Activated T-cell treated with anti-CD3 and anti-CD28 coated beads, Interleukin-2, amount 50 U/mL, for 24 hours (primary cell): Measurements from ENCODE around the gene LEF1.
A peak's percentile ranks its signal among the peaks of the same experiment; 100 is the strongest.

Experiments
- DNase-seq: peaks from one replicate; pipeline ENCODE4 v3.0.0-alpha.2; 2020
- H3K27ac Mint-ChIP-seq: 2 replicates; pipeline ENCODE4 v1.8.0; 2020; ENCODE audit warnings: mild to moderate bottlenecking, mixed read lengths
- H3K27me3 Mint-ChIP-seq: 2 replicates; pipeline ENCODE4 v1.8.0; 2020; ENCODE audit warnings: mixed read lengths
- H3K36me3 Mint-ChIP-seq: 2 replicates; pipeline ENCODE4 v1.8.0; 2020; ENCODE audit warnings: low read depth, mixed read lengths
- H3K4me1 Mint-ChIP-seq: 2 replicates; pipeline ENCODE4 v1.8.0; 2020; ENCODE audit warnings: low read depth, mixed read lengths
- H3K4me3 Mint-ChIP-seq: 2 replicates; pipeline ENCODE4 v1.8.0; 2020; ENCODE audit warnings: mild to moderate bottlenecking, moderate library complexity, mixed read lengths
- H3K9me3 Mint-ChIP-seq: 2 replicates; pipeline ENCODE4 v1.8.0; 2020; ENCODE audit warnings: mixed read lengths

The LEF1 gene

GRCh38 chr4:108106186-108106585 lies 62.5 kb downstream of the LEF1 start:
- no peak for DNase-seq
- H3K4me1 Mint-ChIP-seq: peaks cover 89% of the 10 kb centered on the region
- no peaks in the 10 kb centered on the region for H3K27me3 Mint-ChIP-seq
- peak overlapping the region; percentile 69 for H3K4me3 Mint-ChIP-seq
- peaks cover 67% of the 10 kb centered on the region for H3K36me3 Mint-ChIP-seq
- H3K9me3 Mint-ChIP-seq: no peaks in the 10 kb centered on the region
- H3K27ac Mint-ChIP-seq: peak overlapping the region; percentile 97

DNA sequence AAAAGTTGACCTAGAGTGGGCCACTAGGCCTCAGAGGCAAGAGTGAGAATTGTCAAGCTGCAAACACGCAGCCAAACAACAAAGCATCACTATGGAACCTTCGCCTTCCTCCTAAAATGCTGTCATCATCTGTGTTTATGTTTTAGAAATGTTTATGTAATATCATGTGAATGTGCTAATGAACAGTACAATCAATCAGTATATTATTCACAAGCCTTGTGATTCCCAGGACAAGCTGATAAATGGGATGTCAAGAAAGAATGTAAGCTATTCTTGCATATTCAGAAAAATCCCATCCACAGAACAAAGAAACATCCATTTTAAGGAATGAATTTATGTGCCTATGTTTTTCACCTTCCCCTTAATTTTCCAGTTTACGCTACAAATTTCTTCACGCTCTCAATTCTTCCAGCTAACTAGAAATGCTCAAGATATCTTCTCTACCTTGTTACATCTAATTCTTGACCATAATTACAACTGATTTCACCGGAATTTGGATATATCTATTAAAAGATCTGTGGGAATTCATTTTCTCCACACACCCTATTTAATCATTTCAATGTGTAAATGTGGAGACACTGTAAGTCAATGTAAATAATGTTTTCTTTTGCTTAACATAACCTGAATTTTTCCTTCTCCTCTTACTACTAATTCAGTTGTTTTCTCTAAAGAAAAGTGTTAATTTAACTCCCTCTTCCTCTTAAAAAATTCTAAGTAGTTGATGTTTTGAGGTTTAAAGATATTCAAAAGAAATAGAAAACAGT lies 65.5 kb downstream of the LEF1 start:
- peak overlapping the region; percentile 91 for H3K27ac Mint-ChIP-seq
- no peak for DNase-seq
- peaks cover 85% of the 10 kb centered on the region for H3K4me1 Mint-ChIP-seq
- peaks cover 57% of the 10 kb centered on the region for H3K36me3 Mint-ChIP-seq
- H3K9me3 Mint-ChIP-seq: no peaks in the 10 kb centered on the region
- H3K27me3 Mint-ChIP-seq: no peaks in the 10 kb centered on the region
- no peak overlapping the region for H3K4me3 Mint-ChIP-seq

GRCh38 chr4:108100827-108101226 lies 67.9 kb downstream of the LEF1 start:
- DNase-seq: no peak
- H3K27ac Mint-ChIP-seq: peak overlapping the region; percentile 91
- peak overlapping the region; percentile 24 for H3K4me3 Mint-ChIP-seq
- peaks cover 61% of the 10 kb centered on the region for H3K36me3 Mint-ChIP-seq
- H3K27me3 Mint-ChIP-seq: no peaks in the 10 kb centered on the region
- peaks cover 88% of the 10 kb centered on the region for H3K4me1 Mint-ChIP-seq
- no peaks in the 10 kb centered on the region for H3K9me3 Mint-ChIP-seq

DNA sequence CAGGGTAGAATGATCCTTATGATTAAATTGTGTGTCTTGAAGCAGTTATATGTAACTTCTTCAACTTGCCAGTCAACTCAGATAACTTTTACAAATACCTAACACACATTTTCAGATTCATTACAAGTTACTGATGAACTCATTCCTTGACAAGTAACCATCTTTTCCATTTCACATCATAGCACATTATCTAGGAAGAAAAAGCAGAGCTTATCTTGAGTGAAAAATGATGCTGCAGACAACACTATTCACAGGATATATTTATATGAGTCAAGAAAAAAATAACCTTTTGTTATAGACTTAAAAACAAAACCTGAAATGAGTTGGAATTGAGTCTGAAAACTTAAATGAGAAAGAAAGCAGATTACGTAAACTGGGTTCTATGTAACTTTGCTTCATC lies 68.9 kb downstream of the LEF1 start:
- no peaks in the 10 kb centered on the region for H3K9me3 Mint-ChIP-seq
- peaks cover 63% of the 10 kb centered on the region for H3K36me3 Mint-ChIP-seq
- H3K27me3 Mint-ChIP-seq: no peaks in the 10 kb centered on the region
- peak overlapping the region; percentile 90 for H3K27ac Mint-ChIP-seq
- DNase-seq: no peak
- no peak overlapping the region for H3K4me3 Mint-ChIP-seq
- peaks cover 93% of the 10 kb centered on the region for H3K4me1 Mint-ChIP-seq

- Mint-ChIP-seq H3K4me3 (peak overlapping the region; percentile 18), H3K27ac (peak overlapping the region; percentile 86), H3K4me1 (peaks cover 94% of the 10 kb centered on the region), H3K36me3 (peaks cover 66% of the 10 kb centered on the region), H3K9me3 (no peaks in the 10 kb centered on the region), H3K27me3 (no peaks in the 10 kb centered on the region)
- DNase-seq: no peak
Observed at GRCh38 chr4:108097990-108098553, 70.7 kb downstream of the LEF1 start.

DNA sequence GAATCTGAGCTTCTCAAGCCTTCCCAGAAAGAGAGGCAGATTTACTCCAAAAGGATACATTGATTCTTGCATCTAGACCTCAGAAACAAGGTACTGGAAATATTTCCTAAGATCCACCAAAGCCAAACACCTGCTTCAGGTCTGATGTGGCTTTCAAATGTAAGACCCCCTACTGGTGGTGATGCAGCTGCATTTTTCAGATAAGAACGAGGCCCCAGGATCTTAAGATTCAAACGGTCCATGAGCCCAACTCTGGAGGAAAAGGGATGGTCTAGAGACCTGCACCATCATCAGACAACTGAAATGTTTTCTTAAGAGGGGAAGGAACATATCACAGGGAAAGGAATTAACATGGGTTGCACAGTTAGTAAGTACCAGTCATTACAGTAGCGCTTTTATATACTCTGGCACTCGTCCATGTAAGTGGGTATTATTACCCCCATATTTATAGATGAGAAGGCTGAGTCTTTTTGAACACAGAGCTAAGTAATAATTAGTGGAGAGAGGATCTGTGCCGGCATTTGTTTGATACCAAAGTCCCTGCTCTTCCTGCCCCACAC lies 73.7 kb downstream of the LEF1 start:
- Mint-ChIP-seq H3K27ac (peak overlapping the region; percentile 86), H3K4me3 (no peak overlapping the region), H3K9me3 (no peaks in the 10 kb centered on the region), H3K36me3 (peaks cover 51% of the 10 kb centered on the region), H3K4me1 (peaks cover 86% of the 10 kb centered on the region), H3K27me3 (no peaks in the 10 kb centered on the region)
- DNase-seq: no peak

DNA sequence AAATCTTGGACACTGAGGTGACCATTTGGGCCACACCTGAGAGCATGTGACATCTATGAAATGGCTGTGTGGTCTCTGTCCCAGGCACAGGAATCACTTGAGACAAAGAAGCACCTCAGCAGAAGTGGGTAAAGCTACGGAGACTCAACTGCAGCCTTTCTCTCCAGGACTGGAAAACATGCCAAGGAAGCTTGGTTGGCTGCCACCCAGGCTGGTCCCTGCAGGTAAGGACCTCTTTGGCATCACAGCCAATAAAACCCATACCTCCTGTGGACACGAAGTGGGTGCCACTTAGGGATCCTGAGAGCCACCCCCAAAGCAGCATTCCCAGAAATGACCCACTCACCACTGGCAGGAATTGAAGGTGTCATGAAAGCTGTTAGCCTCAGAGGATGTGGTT lies 74.6 kb downstream of the LEF1 start:
- no peak overlapping the region for H3K4me3 Mint-ChIP-seq
- H3K27ac Mint-ChIP-seq: peak overlapping the region; percentile 86
- no peaks in the 10 kb centered on the region for H3K27me3 Mint-ChIP-seq
- peaks cover 57% of the 10 kb centered on the region for H3K36me3 Mint-ChIP-seq
- no peak for DNase-seq
- H3K4me1 Mint-ChIP-seq: peaks cover 87% of the 10 kb centered on the region
- H3K9me3 Mint-ChIP-seq: no peaks in the 10 kb centered on the region

- H3K27me3 Mint-ChIP-seq: no peaks in the 10 kb centered on the region
- H3K27ac Mint-ChIP-seq: peak overlapping the region; percentile 86
- H3K4me3 Mint-ChIP-seq: peak overlapping the region; percentile 46
- no peaks in the 10 kb centered on the region for H3K9me3 Mint-ChIP-seq
- H3K36me3 Mint-ChIP-seq: peaks cover 69% of the 10 kb centered on the region
- H3K4me1 Mint-ChIP-seq: peaks cover 86% of the 10 kb centered on the region
- DNase-seq: no peak
Observed at GRCh38 chr4:108092288-108092687, 76.4 kb downstream of the LEF1 start.

DNA sequence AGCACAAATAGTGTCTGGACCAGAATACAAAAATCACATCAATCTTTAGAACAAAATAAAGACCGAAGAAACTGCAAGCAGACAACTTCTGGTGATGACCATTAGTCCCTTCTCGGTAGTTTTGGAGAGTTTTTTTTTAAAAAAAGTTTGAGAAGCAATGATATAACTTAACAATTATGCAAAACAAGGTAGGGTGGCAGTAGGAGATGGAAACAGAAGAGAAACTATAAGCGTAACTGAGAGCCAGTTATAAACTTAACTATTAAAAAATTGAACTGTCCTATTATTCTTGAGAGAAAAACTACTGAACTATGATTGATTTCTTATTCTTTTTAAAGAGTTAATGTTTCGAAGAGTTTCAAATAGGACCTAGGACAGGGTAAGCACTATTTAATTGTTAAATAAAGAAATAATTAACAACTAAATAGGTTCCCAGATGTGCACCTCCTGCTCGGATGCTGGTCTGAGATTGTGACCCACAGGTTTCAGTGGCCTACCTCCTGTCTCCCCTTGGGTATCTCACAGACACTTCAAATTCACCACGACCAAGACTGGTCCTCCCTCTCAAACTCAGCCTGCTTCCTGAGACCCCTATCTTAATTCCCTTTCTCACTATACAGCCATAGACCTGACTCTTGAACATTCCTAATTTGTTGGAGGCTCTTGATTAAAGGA lies 81.3 kb downstream of the LEF1 start:
- Mint-ChIP-seq H3K27me3 (no peaks in the 10 kb centered on the region), H3K4me3 (no peak overlapping the region), H3K4me1 (peaks cover 79% of the 10 kb centered on the region), H3K9me3 (no peaks in the 10 kb centered on the region), H3K27ac (peak overlapping the region; percentile 90), H3K36me3 (peaks cover 78% of the 10 kb centered on the region)
- DNase-seq: no peak

GRCh38 chr4:108081256-108081655 lies 87.5 kb downstream of the LEF1 start:
- H3K27me3 Mint-ChIP-seq: no peaks in the 10 kb centered on the region
- peaks cover 81% of the 10 kb centered on the region for H3K4me1 Mint-ChIP-seq
- H3K36me3 Mint-ChIP-seq: peaks cover 87% of the 10 kb centered on the region
- H3K27ac Mint-ChIP-seq: peak overlapping the region; percentile 95
- H3K9me3 Mint-ChIP-seq: no peaks in the 10 kb centered on the region
- peak; percentile 54 for DNase-seq
- H3K4me3 Mint-ChIP-seq: peak overlapping the region; percentile 74

- Mint-ChIP-seq H3K4me3 (peak overlapping the region; percentile 74), H3K36me3 (peaks cover 87% of the 10 kb centered on the region)
- DNase-seq: peak; percentile 59
Observed at GRCh38 chr4:108080747-108081146, 88.0 kb downstream of the LEF1 start.

GRCh38 chr4:108078024-108078733 lies 90.6 kb downstream of the LEF1 start:
- Mint-ChIP-seq H3K27me3 (no peaks in the 10 kb centered on the region), H3K36me3 (peaks cover 86% of the 10 kb centered on the region), H3K4me3 (no peak overlapping the region), H3K27ac (peak overlapping the region; percentile 94), H3K4me1 (peaks cover 77% of the 10 kb centered on the region), H3K9me3 (no peaks in the 10 kb centered on the region)
- no peak for DNase-seq

More at GRCh38 chr4:108080747-108081146, 88.0 kb downstream of the LEF1 start:
- Mint-ChIP-seq H3K9me3 (no peaks in the 10 kb centered on the region), H3K27ac (peak overlapping the region; percentile 95), H3K4me1 (peaks cover 79% of the 10 kb centered on the region), H3K27me3 (no peaks in the 10 kb centered on the region)

- Mint-ChIP-seq H3K27ac (peak overlapping the region; percentile 86), H3K4me3 (peak overlapping the region; percentile 21), H3K9me3 (no peaks in the 10 kb centered on the region), H3K36me3 (peaks cover 87% of the 10 kb centered on the region), H3K4me1 (peaks cover 72% of the 10 kb centered on the region), H3K27me3 (no peaks in the 10 kb centered on the region)
- no peak for DNase-seq
Observed at GRCh38 chr4:108072300-108072699, 96.4 kb downstream of the LEF1 start.

DNA sequence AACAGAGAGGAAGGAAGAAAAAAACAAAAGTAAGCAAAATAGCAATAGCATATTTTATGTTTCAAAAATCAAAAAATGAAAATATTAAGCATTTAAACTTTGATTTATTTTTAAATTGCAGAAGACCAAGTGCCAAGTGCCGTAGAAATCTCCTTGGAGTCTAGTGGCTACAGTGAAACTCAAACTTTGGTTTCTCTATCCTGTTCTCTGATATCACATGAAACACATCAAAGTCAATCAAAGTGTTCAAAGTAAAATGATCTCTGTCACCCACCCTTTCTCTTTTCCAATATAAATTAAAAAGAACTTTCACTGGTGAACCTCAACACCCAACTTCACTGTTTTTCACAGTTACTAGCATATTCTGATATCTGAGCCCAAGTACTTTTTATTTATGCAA lies 98.0 kb downstream of the LEF1 start:
- Mint-ChIP-seq H3K4me3 (no peak overlapping the region), H3K27ac (peak overlapping the region; percentile 86), H3K27me3 (no peaks in the 10 kb centered on the region), H3K36me3 (peaks cover 92% of the 10 kb centered on the region), H3K4me1 (peaks cover 78% of the 10 kb centered on the region), H3K9me3 (no peaks in the 10 kb centered on the region)
- DNase-seq: no peak
